Lower leg skin (tissue), 3 donors: ENCODE results near the gene STUM.

Experiments
- CTCF ChIP-seq, 3 donors: fragments of 450-650 bp; IDR thresholded peaks; one replicate each; pipeline ENCODE4 v1.5.1; 2016; ENCODE audit warnings: antibody characterized with exemption in 3 of 3, mild to moderate bottlenecking in 3 of 3, moderate library complexity in 2 of 3
- POLR2A ChIP-seq, 2 donors: fragments of 450-650 bp; IDR thresholded peaks; one replicate each; pipeline ENCODE4 v1.6.1; 2016 to 2017; ENCODE audit warnings: antibody characterized with exemption in 2 of 2, mild to moderate bottlenecking in 1 of 2, moderate library complexity in 1 of 2

DNA sequence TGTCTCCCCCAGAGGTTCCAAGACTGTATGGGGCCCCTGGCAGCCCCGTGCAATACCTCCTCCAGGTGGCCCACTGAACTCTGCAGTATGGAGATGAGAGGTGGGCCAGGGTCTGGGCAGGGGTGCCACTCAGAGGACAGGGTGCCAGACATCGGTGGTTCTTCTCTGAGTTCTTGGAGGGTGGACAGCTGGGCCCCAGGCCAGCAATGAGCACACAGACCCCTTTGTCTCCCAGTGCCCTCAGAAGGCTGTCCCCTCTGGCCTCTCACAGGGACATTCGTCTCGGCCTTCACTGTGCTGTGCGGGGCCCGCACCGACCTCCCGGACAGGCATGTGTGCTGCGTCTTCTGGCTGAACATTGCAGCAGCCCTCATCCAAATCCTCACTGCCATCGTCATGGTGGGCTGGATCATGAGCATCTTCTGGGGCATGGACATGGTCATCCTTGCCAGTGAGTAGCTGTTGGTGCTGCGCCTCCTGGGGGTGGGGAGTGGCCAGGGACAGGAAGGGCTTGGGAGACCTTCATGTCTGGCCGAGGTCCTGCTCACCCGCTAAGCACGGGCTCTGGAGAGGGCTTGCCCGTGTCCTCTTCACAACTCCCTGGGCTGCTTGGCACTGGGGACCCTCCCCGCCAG is 48.1 kb downstream of the STUM start:
- no peak for TF ChIP-seq CTCF (IDR thresholded peaks at IDR 0.05)
- no peak for TF ChIP-seq POLR2A (IDR thresholded peaks at IDR 0.05)
